Neural cell (in vitro differentiated cells): Measurements from ENCODE around the gene RYR3. TPM values are rescaled to one million over a fixed set of nuclear protein-coding genes. Genes with fewer than 3 reads are reported as not detected.

ENCODE experiments used
- H2AFZ ChIP-seq: fragments of 200-600, 300-800 bp; sonication (generic), shearing (Covaris generic); 2 replicates; pipeline ENCODE4 v1.6.0; 2014; ENCODE audit warnings: low read depth, mild to moderate bottlenecking, antibody characterized with exemption, low read length, moderate library complexity
- H3F3A ChIP-seq: fragments of 200-600 bp; shearing (Covaris generic); 2 replicates; pipeline ENCODE4 v1.6.1; 2016; ENCODE audit warnings: mild to moderate bottlenecking, moderate library complexity, mixed read lengths, antibody characterized with exemption, low read length; ENCODE audit not compliant: insufficient read depth, poor library complexity, severe bottlenecking
- H3K27ac ChIP-seq: fragments of 200-600, 300-800 bp; sonication (generic), shearing (Covaris generic); 2 replicates; pipeline ENCODE4 v1.5.1; 2014; ENCODE audit warnings: mild to moderate bottlenecking, low read length, moderate library complexity
- H3K27me3 ChIP-seq: fragments of 300-800, 200-600 bp; sonication (generic), shearing (Covaris generic); 2 replicates; pipeline ENCODE4 v1.6.0; 2014; ENCODE audit warnings: mild to moderate bottlenecking, low read depth, low read length, moderate library complexity; ENCODE audit not compliant: insufficient read depth
- H3K36me3 ChIP-seq: fragments of 300-800, 200-600 bp; sonication (generic), shearing (Covaris generic); 2 replicates; pipeline ENCODE4 v1.5.1; 2014; ENCODE audit warnings: mild to moderate bottlenecking, antibody characterized with exemption, low read length, moderate library complexity; ENCODE audit not compliant: insufficient read depth
- H3K4me2 ChIP-seq: fragments of 300-800, 200-600 bp; sonication (generic), shearing (Covaris generic); 2 replicates; pipeline ENCODE4 v1.6.0; 2014; ENCODE audit warnings: mild to moderate bottlenecking, low read length
- H3K4me3 ChIP-seq: fragments of 300-800, 200-600 bp; sonication (generic), shearing (Covaris generic); 2 replicates; pipeline ENCODE4 v1.5.1; 2014; ENCODE audit warnings: mild to moderate bottlenecking, low read length, moderate library complexity
- H3K79me2 ChIP-seq: fragments of 200-600 bp; shearing (Covaris generic); replicated peaks from 2 replicates; pipeline ENCODE4 v1.6.0; 2014; ENCODE audit warnings: mild to moderate bottlenecking, low read length, moderate library complexity; ENCODE audit not compliant: insufficient read depth
- H3K9ac ChIP-seq: fragments of 300-800, 200-600 bp; sonication (generic), shearing (Covaris generic); 2 replicates; pipeline ENCODE4 v1.6.1; 2016; ENCODE audit warnings: mild to moderate bottlenecking, low read length, mixed read lengths
- H3K9me2 ChIP-seq: fragments of 200-600 bp; shearing (Covaris generic); 2 replicates; pipeline ENCODE4 v1.6.1; 2016; ENCODE audit warnings: mild to moderate bottlenecking, low read length, mixed read lengths; ENCODE audit not compliant: insufficient read depth
- H3K9me3 ChIP-seq: fragments of 200-600, 300-800 bp; sonication (generic), shearing (Covaris generic); 2 replicates; pipeline ENCODE4 v1.6.1; 2016; ENCODE audit warnings: mild to moderate bottlenecking, mixed run types, low read length, moderate library complexity, mixed read lengths
- H4K20me1 ChIP-seq: fragments of 200-600 bp; shearing (Covaris generic); 2 replicates; pipeline ENCODE4 v1.6.1; 2016; ENCODE audit warnings: mild to moderate bottlenecking, mixed run types; ENCODE audit not compliant: insufficient read depth
- EP300 ChIP-seq: fragments of 450-650 bp; conservative IDR thresholded peaks from 2 replicates; pipeline ENCODE4 v1.6.1; 2014; ENCODE audit warnings: antibody characterized with exemption, mild to moderate bottlenecking, moderate library complexity; ENCODE audit not compliant: poor library complexity, severe bottlenecking
- EZH2 ChIP-seq: fragments of 200-600, 300-800 bp; shearing (Covaris generic), sonication (generic); IDR thresholded peaks from 2 replicates; pipeline ENCODE4 v1.6.1; 2014; ENCODE audit warnings: antibody characterized with exemption, low read length, borderline replicate concordance, mild to moderate bottlenecking; ENCODE audit not compliant: insufficient read depth, poor library complexity, severe bottlenecking
- MXI1 ChIP-seq: fragments of 450-650 bp; conservative IDR thresholded peaks from 2 replicates; pipeline ENCODE4 v1.6.1; 2014; ENCODE audit warnings: antibody characterized with exemption, mild to moderate bottlenecking; ENCODE audit not compliant: poor library complexity, severe bottlenecking
- POLR2AphosphoS5 ChIP-seq: IDR thresholded peaks from 2 replicates; pipeline ENCODE4 v1.6.1; 2012
- RAD21 ChIP-seq: fragments of 450-650 bp; conservative IDR thresholded peaks from 2 replicates; pipeline ENCODE4 v1.6.1; 2014; ENCODE audit warnings: antibody characterized with exemption, mild to moderate bottlenecking, moderate library complexity
- REST ChIP-seq: IDR thresholded peaks from 2 replicates; pipeline ENCODE4 v1.6.1; 2012; ENCODE audit warnings: borderline replicate concordance
- SMC3 ChIP-seq: fragments of 450-650 bp; conservative IDR thresholded peaks from 2 replicates; pipeline ENCODE4 v1.6.1; 2014; ENCODE audit warnings: antibody characterized with exemption, mild to moderate bottlenecking, moderate library complexity; ENCODE audit not compliant: poor library complexity
- TAF1 ChIP-seq: IDR thresholded peaks from 2 replicates; pipeline ENCODE4 v1.6.1; 2012; ENCODE audit warnings: low read depth
- polyA plus RNA-seq: library from polyadenylated mRNA; depleted of rRNA; stranded (reverse); fragments of >200 nt; gene quantifications from 2 replicates; pipeline ENCODE4 v1.2.3, GENCODE V29; 2014
- TF ChIP-seq, protein P1 (sequence below): fragments of 450-650 bp; IDR thresholded peaks from 2 replicates; pipeline ENCODE4 v1.5.1; 2014; ENCODE audit warnings: antibody characterized with exemption, mild to moderate bottlenecking, moderate library complexity; ENCODE audit not compliant: poor library complexity, severe bottlenecking

Gene RYR3
- polyA plus RNA-seq, 1 donor from 2014 or later = 12.6 TPM

DNA sequence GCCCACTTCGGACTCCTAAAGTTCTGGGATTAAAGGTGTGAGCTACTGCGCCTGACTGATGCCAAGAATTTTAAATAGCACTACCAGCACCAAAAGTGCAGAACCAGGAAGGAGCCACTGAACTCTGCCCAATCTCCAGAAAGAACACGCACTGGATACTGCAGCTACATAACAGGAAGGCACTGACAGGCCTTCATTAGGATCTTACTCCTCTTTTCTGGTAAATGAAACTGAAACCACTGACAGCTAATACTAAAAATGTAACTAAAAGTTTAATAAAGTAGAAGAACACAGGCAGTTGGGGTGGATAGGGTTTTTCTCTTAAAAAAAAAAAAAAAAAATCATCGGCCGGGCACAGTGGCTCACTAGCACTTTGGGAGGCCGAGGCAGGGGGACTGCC lies 583.4 kb downstream of the RYR3 start:
- Histone ChIP-seq H3K9me2 (no peaks in the 10 kb centered on the region), H3F3A (no peaks in the 10 kb centered on the region), H3K9ac (no peak overlapping the region), H2AFZ (no peak overlapping the region), H3K27me3 (no peaks in the 10 kb centered on the region), H3K79me2 (no peaks in the 10 kb centered on the region), H3K4me3 (no peak overlapping the region), H3K27ac (no peak overlapping the region), H4K20me1 (no peaks in the 10 kb centered on the region), H3K4me2 (no peak overlapping the region), H3K9me3 (no peaks in the 10 kb centered on the region), H3K36me3 (no peaks in the 10 kb centered on the region)
- no peak for TF ChIP-seq MXI1
- TF ChIP-seq RAD21 = no peak
- no peak for TF ChIP-seq SMC3

- no peaks in the 10 kb centered on the region for H3K9me2 ChIP-seq
- no peaks in the 10 kb centered on the region for H3K27me3 ChIP-seq
- H3K36me3 ChIP-seq = no peaks in the 10 kb centered on the region
- H3K27ac ChIP-seq = no peak overlapping the region
- TF ChIP-seq MXI1 = no peak
- no peak for TF ChIP-seq SMC3
- no peak for TF ChIP-seq REST
- no peak for TF ChIP-seq EZH2
- TF ChIP-seq EP300 = no peak
- TF ChIP-seq, protein P1, sequence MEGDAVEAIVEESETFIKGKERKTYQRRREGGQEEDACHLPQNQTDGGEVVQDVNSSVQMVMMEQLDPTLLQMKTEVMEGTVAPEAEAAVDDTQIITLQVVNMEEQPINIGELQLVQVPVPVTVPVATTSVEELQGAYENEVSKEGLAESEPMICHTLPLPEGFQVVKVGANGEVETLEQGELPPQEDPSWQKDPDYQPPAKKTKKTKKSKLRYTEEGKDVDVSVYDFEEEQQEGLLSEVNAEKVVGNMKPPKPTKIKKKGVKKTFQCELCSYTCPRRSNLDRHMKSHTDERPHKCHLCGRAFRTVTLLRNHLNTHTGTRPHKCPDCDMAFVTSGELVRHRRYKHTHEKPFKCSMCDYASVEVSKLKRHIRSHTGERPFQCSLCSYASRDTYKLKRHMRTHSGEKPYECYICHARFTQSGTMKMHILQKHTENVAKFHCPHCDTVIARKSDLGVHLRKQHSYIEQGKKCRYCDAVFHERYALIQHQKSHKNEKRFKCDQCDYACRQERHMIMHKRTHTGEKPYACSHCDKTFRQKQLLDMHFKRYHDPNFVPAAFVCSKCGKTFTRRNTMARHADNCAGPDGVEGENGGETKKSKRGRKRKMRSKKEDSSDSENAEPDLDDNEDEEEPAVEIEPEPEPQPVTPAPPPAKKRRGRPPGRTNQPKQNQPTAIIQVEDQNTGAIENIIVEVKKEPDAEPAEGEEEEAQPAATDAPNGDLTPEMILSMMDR = no peak
- TF ChIP-seq POLR2AphosphoS5 = no peak
- no peak for TF ChIP-seq TAF1
- no peak for TF ChIP-seq RAD21
- H3K9me3 ChIP-seq = no peaks in the 10 kb centered on the region
- no peaks in the 10 kb centered on the region for H3K79me2 ChIP-seq
- H3K4me3 ChIP-seq = no peak overlapping the region
- no peaks in the 10 kb centered on the region for H3F3A ChIP-seq
- H3K9ac ChIP-seq = no peak overlapping the region
- no peaks in the 10 kb centered on the region for H4K20me1 ChIP-seq
- no peak overlapping the region for H2AFZ ChIP-seq
- no peak overlapping the region for H3K4me2 ChIP-seq
Observed at GRCh38 chr15:33902043-33902442, 591.3 kb downstream of the RYR3 start.

GRCh38 chr15:33903661-33904060 lies 592.9 kb downstream of the RYR3 start:
- Histone ChIP-seq H3K27ac (no peak overlapping the region), H3F3A (no peaks in the 10 kb centered on the region), H4K20me1 (no peaks in the 10 kb centered on the region), H3K4me2 (no peak overlapping the region), H3K9me3 (no peaks in the 10 kb centered on the region), H3K4me3 (no peak overlapping the region), H3K79me2 (no peaks in the 10 kb centered on the region), H3K9ac (no peak overlapping the region), H3K36me3 (no peaks in the 10 kb centered on the region), H3K9me2 (no peaks in the 10 kb centered on the region), H2AFZ (no peak overlapping the region), H3K27me3 (no peaks in the 10 kb centered on the region)
- no peak for TF ChIP-seq EZH2
- TF ChIP-seq EP300 = no peak
- TF ChIP-seq POLR2AphosphoS5 = no peak
- TF ChIP-seq, protein P1 = no peak
- no peak for TF ChIP-seq MXI1
- no peak for TF ChIP-seq TAF1
- no peak for TF ChIP-seq RAD21
- TF ChIP-seq SMC3 = no peak
- TF ChIP-seq REST = no peak
